ENCODE results near the gene DYNC1H1.

DNA sequence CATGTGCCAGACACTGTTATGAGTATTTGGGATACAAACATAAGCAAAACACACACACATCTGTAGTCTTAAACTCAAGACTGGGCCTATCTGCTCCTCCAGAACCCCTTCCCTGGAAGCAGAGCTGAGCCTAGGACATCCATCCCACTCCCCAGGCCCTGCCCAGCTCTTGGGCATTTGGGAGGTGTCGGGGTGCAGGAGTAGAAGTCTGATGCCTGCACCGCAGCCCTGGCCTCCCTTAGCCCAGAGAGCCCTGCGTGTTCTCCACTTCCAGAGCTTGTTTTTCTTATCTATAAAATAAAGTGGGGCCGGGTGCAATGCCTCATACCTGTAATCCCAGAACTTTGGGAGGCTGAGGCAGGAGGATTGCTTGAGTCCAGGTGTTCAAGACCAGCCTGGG lies 110.8 kb downstream of the DYNC1H1 start:
- TF ChIP-seq POLR2A (IDR thresholded peaks at IDR 0.05; ENCODE audit: low read length) (no peak), GATA1 (IDR thresholded peaks at IDR 0.05; ENCODE audit: low read depth, low read length) (no peak)

Measured in erythroblast (primary cell).